K562 (cell line): ENCODE data around the gene CLCNKB. TPM values are rescaled to one million over a fixed set of nuclear protein-coding genes. Genes with fewer than 3 reads are reported as not detected.
"Not testable (repeated sequence)": the region's sequence is repeated elsewhere in the genome, so short reads cannot be mapped to it uniquely, and the experiment has no call there.

Experiments
- ATAC-seq: fragments of 200-7000 bp; cut with Tn5 transposase; 3 replicates; pipeline ENCODE4 v1.9.1; 2020; ENCODE audit warnings: moderate library complexity
- BruUV-seq: library from RNA; stranded (reverse); fragments of 400-500 nt; replicated peaks from 2 replicates; lab custom pipeline; 2021; lab: Mats Ljungman, UMichigan
- CTCF ChIA-PET: fragments of 300-600 bp; formaldehyde crosslinking; extraction: SDS; loops from one replicate; lab custom pipeline; 2021; ENCODE audit warnings: low intra/inter-chr PET ratio; lab: Yijun Ruan, JAX
- POLR2A ChIA-PET: fragments of 300-600, 350-650 bp; sonication (Branson Sonifier 250); formaldehyde crosslinking; extraction: SDS; loops from one replicate; lab custom pipeline; 2021; ENCODE audit warnings: antibody characterized with exemption, inconsistent platforms; lab: Yijun Ruan, JAX
- DNase-seq, 4 experiments: peaks; one replicate each; pipeline versions ENCODE4 v3.0.0 to v3.0.0-alpha.2; 2011 to 2018; ENCODE audit warnings: low spot score in 3 of 4, mixed read lengths in 3 of 4; ENCODE audit errors: extremely low read depth in 1 of 4
- FAIRE-seq: peaks from 2 replicates; lab custom pipeline; 2011; peaks lifted over from hg19 to GRCh38; lab: Jason Lieb, UNC
- H2AFZ ChIP-seq: 2 replicates; pipeline ENCODE4 v1.6.0; 2011; ENCODE audit warnings: low read depth, low read length, control low read depth, inconsistent platforms
- H3K27ac ChIP-seq: fragments of 200-600 bp; 3 replicates; pipeline ENCODE4 v1.8.0; 2011; ENCODE audit warnings: low read depth, mild to moderate bottlenecking, control low read depth, inconsistent platforms, low read length, moderate library complexity, mixed read lengths; ENCODE audit errors: extremely low read depth
- H3K27me3 ChIP-seq, 2 experiments: fragments of 300-600 bp in 1 of 2; 2 replicates in 1 of 2; 3 replicates in 1 of 2; pipeline versions ENCODE4 v1.6.0 to v1.8.0; 2011; ENCODE audit warnings: inconsistent platforms in 2 of 2, low read length in 2 of 2, mild to moderate bottlenecking in 1 of 2, mixed read lengths in 1 of 2, moderate library complexity in 1 of 2; ENCODE audit not compliant: control insufficient read depth in 2 of 2, insufficient read depth in 2 of 2
- H3K36me3 ChIP-seq: fragments of 300-600 bp; 3 replicates; pipeline ENCODE4 v1.8.0; 2011; ENCODE audit warnings: mild to moderate bottlenecking, low read length, inconsistent platforms; ENCODE audit not compliant: control insufficient read depth, insufficient read depth
- H3K4me1 ChIP-seq, 2 experiments: fragments of 200-600 bp in 1 of 2; replicated peaks in 1 of 2; 2 replicates in 1 of 2; 3 replicates in 1 of 2; pipeline versions ENCODE4 v1.5.1 to v1.8.0; 2011; ENCODE audit warnings: inconsistent platforms in 2 of 2, low read length in 2 of 2, mild to moderate bottlenecking in 1 of 2, mixed read lengths in 1 of 2, moderate library complexity in 1 of 2; ENCODE audit not compliant: control insufficient read depth in 2 of 2, insufficient read depth in 2 of 2
- H3K4me2 ChIP-seq: 2 replicates; pipeline ENCODE4 v1.6.1; 2011; ENCODE audit warnings: low read length, control low read depth, inconsistent platforms, mixed read lengths; ENCODE audit not compliant: insufficient read depth
- H3K4me3 ChIP-seq: fragments of 200-600 bp; sonication (generic), shearing (Covaris generic); 2 replicates; pipeline ENCODE4 v1.5.1; 2016; ENCODE audit warnings: control low read depth, inconsistent platforms
- H3K79me2 ChIP-seq: fragments of 200-600 bp; 3 replicates; pipeline ENCODE4 v1.8.0; 2011; ENCODE audit warnings: low read length, inconsistent platforms; ENCODE audit not compliant: control insufficient read depth, insufficient read depth
- H3K9ac ChIP-seq, 2 experiments: 2 replicates each; pipeline versions ENCODE4 v1.6.0 to v1.6.1; 2011; ENCODE audit warnings: low read depth in 2 of 2, low read length in 2 of 2, control low read depth in 1 of 2, inconsistent platforms in 1 of 2, mild to moderate bottlenecking in 1 of 2, mixed read lengths in 1 of 2; ENCODE audit not compliant: insufficient read depth in 1 of 2
- H3K9me1 ChIP-seq: one replicate; pipeline ENCODE4 v1.6.0; 2011; ENCODE audit warnings: inconsistent platforms, mild to moderate bottlenecking, low read length, moderate library complexity; ENCODE audit not compliant: control insufficient read depth, insufficient read depth
- H3K9me3 ChIP-seq: replicated peaks from 2 replicates; pipeline ENCODE4 v1.5.1; 2011; ENCODE audit warnings: low read depth, low read length, inconsistent platforms; ENCODE audit not compliant: control insufficient read depth, insufficient read depth
- H4K20me1 ChIP-seq: replicated peaks from 2 replicates; pipeline ENCODE4 v1.6.1; 2011; ENCODE audit warnings: low read length, inconsistent platforms, mixed read lengths; ENCODE audit not compliant: control insufficient read depth, insufficient read depth
- JUND ChIP-seq, 2 experiments: IDR thresholded peaks; 2 replicates in 1 of 2; 3 replicates in 1 of 2; pipeline ENCODE4 v1.6.1; 2011; ENCODE audit warnings: borderline replicate concordance in 2 of 2, low read depth in 2 of 2, low read length in 2 of 2, improper control_type of control experiment in 1 of 2, missing biosample characterization in 1 of 2, missing genetic modification characterization in 1 of 2, missing genetic modification reagents in 1 of 2
- KAT7 ChIP-seq: sonication (generic); formaldehyde crosslinking; IDR thresholded peaks from 2 replicates; pipeline ENCODE4 v1.8.0; 2022; ENCODE audit warnings: missing genetic modification reagents, mild to moderate bottlenecking, borderline replicate concordance
- NFE2 ChIP-seq: IDR thresholded peaks from 2 replicates; pipeline ENCODE4 v1.6.1; 2014; ENCODE audit warnings: antibody characterized with exemption, low read depth
- POU5F1 ChIP-seq: fragments of 150-350 bp; IDR thresholded peaks from 2 replicates; pipeline ENCODE4 v1.6.1; 2014; ENCODE audit warnings: borderline replicate concordance, low read length, low read depth, mild to moderate bottlenecking; ENCODE audit not compliant: partially characterized antibody
- TRIM28 ChIP-seq: fragments of 450-650 bp; IDR thresholded peaks from 2 replicates; pipeline ENCODE4 v1.6.1; 2017
- WGBS: fragments of 100-300 bp; shearing (Covaris generic); methylation state at CpG from one replicate; pipeline ENCODE4 v1.1.6; 2016; ENCODE audit warnings: low coverage, mixed read lengths; ENCODE audit not compliant: insufficient coverage; ENCODE audit errors: missing lambda C conversion rate; 5-methylcytosine and 5-hydroxymethylcytosine counted together
- in situ Hi-C: fragments of 300-500 bp; cut with MboI; formaldehyde crosslinking; loops from 4 replicates; pipeline ENCODE4 v1.15.0; 2018; ENCODE audit warnings: inconsistent platforms, mixed read lengths
- intact Hi-C: fragments of 100-400 bp; cut with micrococcal nuclease; formaldehyde crosslinking; loops from 2 replicates; pipeline ENCODE4 v1.14.2; 2022
- polyA plus RNA-seq, 8 experiments: library from polyadenylated mRNA; depleted of rRNA in 4 of 8; stranded (reverse) in 5 of 8; unstranded in 3 of 8; fragments of >200 nt; fragmentation: Nextera tagmentation in 2 of 8; fragmentation: Illumina TruSeq in 1 of 8; extraction: Ambion mirVana in 2 of 8; extraction: Trizol in 1 of 8; gene quantifications; 2 replicates each; pipeline versions ENCODE4 v1.2.1 to v1.2.3, GENCODE V29; 2011 to 2014; ENCODE audit warnings: inconsistent platforms in 1 of 8, missing spikeins in 1 of 8
- total RNA-seq, 7 experiments: library from RNA; depleted of rRNA in 6 of 7; stranded (reverse); fragments of >200 nt in 6 of 7; fragmentation: Illumina TruSeq in 2 of 7; extraction: Trizol in 2 of 7; gene quantifications; 2 replicates each; pipeline versions ENCODE4 v1.2.1 to v1.2.3, GENCODE V29; 2011 to 2021; ENCODE audit warnings: low replicate concordance in 1 of 7
- TF ChIP-seq, protein P1 (sequence below): fragments of 150-350 bp; conservative IDR thresholded peaks from 2 replicates; pipeline ENCODE4 v1.6.1; 2014; ENCODE audit warnings: low read length
- TF ChIP-seq, protein P2 (sequence below): fragments of 250-450 bp; sonication (Bioruptor Pico); IDR thresholded peaks from 2 replicates; pipeline ENCODE4 v1.6.1; 2021; ENCODE audit warnings: mild to moderate bottlenecking

Gene CLCNKB
- total and polyA plus RNA-seq, 9 of the 15 experiments (the other 6 are each of a cell fraction or from before 2014, with no cell fraction given), result 0.08 to 1.7 (median 0.64) TPM

DNA sequence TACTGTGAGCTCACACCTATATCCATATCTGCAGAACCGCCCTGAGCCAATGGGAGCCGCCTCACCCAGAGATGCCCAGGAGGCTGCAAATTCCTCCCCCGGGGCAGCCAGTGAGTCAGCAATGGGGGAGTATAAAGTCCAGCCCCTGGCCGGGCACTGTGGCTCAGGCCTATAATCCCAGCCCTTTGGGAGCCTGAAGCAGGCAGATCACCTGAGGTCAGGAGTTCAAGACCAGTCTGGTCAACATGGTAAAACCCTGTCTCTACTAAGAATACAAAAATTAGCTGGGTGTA, 5.0 kb upstream of the CLCNKB start:
- ATAC-seq, result no peak
- no peak overlapping the region for H3K4me2 ChIP-seq
- H3K4me1 ChIP-seq, result peaks cover 0 to 32% of the 10 kb centered on the region in 2 experiments; a peak in 3 of 5 replicates
- no peak overlapping the region for H2AFZ ChIP-seq
- H3K79me2 ChIP-seq, result no peaks in the 10 kb centered on the region
- in situ Hi-C loops (no loop called here), intact Hi-C loops (no loop called here)
- H3K9me1 ChIP-seq, result no peaks in the 10 kb centered on the region
- BruUV-seq, result no TSS peak
- POLR2A ChIA-PET, result interaction anchor here (0.6 to 1.2 kb wide), 4 partner anchors 10 to 120 kb away, joined by 3 to 4 read pairs (median 3); no protein-coding TSS in a partner anchor
- DNase-seq, result peak in 2 of 4 experiments; percentile 62 to 63
- CTCF ChIA-PET, result no interaction called here
- H3K9ac ChIP-seq, result no peak overlapping the region
- H3K27me3 ChIP-seq, result no peaks in the 10 kb centered on the region
- H3K27ac ChIP-seq, result no peak overlapping the region
- H3K9me3 ChIP-seq, result no peaks in the 10 kb centered on the region
- no peak for FAIRE-seq
- H3K4me3 ChIP-seq, result no peak overlapping the region
- H3K36me3 ChIP-seq, result no peaks in the 10 kb centered on the region
- TF ChIP-seq TRIM28, result no peak
- TF ChIP-seq, protein P1, sequence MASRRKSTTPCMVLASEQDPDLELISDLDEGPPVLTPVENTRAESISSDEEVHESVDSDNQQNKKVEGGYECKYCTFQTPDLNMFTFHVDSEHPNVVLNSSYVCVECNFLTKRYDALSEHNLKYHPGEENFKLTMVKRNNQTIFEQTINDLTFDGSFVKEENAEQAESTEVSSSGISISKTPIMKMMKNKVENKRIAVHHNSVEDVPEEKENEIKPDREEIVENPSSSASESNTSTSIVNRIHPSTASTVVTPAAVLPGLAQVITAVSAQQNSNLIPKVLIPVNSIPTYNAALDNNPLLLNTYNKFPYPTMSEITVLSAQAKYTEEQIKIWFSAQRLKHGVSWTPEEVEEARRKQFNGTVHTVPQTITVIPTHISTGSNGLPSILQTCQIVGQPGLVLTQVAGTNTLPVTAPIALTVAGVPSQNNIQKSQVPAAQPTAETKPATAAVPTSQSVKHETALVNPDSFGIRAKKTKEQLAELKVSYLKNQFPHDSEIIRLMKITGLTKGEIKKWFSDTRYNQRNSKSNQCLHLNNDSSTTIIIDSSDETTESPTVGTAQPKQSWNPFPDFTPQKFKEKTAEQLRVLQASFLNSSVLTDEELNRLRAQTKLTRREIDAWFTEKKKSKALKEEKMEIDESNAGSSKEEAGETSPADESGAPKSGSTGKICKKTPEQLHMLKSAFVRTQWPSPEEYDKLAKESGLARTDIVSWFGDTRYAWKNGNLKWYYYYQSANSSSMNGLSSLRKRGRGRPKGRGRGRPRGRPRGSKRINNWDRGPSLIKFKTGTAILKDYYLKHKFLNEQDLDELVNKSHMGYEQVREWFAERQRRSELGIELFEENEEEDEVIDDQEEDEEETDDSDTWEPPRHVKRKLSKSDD, result no peak
- TF ChIP-seq NFE2, result peak; percentile 31; the same call in 1 of the 2 replicates
- TF ChIP-seq, protein P2, sequence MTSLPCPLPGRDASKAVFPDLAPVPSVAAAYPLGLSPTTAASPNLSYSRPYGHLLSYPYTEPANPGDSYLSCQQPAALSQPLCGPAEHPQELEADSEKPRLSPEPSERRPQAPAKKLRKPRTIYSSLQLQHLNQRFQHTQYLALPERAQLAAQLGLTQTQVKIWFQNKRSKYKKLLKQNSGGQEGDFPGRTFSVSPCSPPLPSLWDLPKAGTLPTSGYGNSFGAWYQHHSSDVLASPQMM, result no peak
- TF ChIP-seq POU5F1, result no peak
- no peak for TF ChIP-seq KAT7 (CRISPR knock-in tag)
- 0 out of 2 replicates have a peak, but pooled peaks have one; percentile 4 for TF ChIP-seq JUND (IDR thresholded peaks at IDR 0.05; ENCODE audit: borderline replicate concordance, low read depth, low read length)
- TF ChIP-seq JUND (tag; IDR thresholded peaks at IDR 0.05; ENCODE audit: borderline replicate concordance, low read depth, low read length), result no peak
- H4K20me1 ChIP-seq, result no peaks in the 10 kb centered on the region
- WGBS, result 12% methylated on average over 4 of the region's 4 CpGs

DNA sequence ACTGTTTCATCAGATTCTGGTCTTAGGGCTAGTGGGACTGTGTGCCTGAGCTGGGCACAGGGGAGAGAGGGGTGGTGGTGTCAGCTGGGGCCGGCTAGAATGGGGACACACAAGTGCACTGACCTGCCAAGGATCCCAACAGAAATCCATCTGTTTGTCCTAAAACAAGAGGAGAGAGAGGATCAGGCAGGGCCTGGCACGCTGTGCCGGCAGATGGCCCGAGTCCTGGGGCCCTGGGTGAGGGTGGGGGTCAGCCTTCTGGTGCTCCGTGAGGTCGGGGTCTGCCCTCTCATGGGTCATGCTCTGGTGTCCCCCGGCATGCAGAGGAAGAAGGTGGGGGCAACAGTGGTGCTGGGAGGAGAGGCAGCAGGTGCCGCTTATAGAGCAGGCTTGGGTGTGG, 3.7 kb upstream of the CLCNKB start:
- H3K27ac ChIP-seq, H4K20me1 ChIP-seq, intact Hi-C loops, H3K9me1 ChIP-seq, ATAC-seq, H3K9me3 ChIP-seq, H3K36me3 ChIP-seq, H3K27me3 ChIP-seq, CTCF ChIA-PET, POLR2A ChIA-PET, H3K4me2 ChIP-seq, H2AFZ ChIP-seq, FAIRE-seq, BruUV-seq, H3K9ac ChIP-seq, in situ Hi-C loops, H3K79me2 ChIP-seq, H3K4me3 ChIP-seq, DNase-seq: not testable (repeated sequence)
- peaks cover 0 to 45% of the 10 kb centered on the region in 2 experiments; a peak in 3 of 5 replicates for H3K4me1 ChIP-seq
- WGBS, result 43% methylated on average over 6 of the region's 8 CpGs
